HT-29 (cell line): ENCODE data around the gene CD52. TPM values are rescaled to one million over a fixed set of nuclear protein-coding genes. Genes with fewer than 3 reads are reported as not detected.
"Not testable (repeated sequence)": the region's sequence is repeated elsewhere in the genome, so short reads cannot be mapped to it uniquely, and the experiment has no call there.

Experiments
- DNase-seq: peaks from one replicate; pipeline ENCODE4 v3.0.0-alpha.2; 2015; ENCODE audit warnings: low spot score
- total RNA-seq: library from RNA; depleted of rRNA; stranded (reverse); fragments of >200 nt; shearing (Covaris generic); gene quantifications from 2 replicates; pipeline ENCODE4 v1.2.3, GENCODE V29; 2014

The CD52 gene
- total RNA-seq, 1 experiment from 2014 or later: 2.1 TPM

DNA sequence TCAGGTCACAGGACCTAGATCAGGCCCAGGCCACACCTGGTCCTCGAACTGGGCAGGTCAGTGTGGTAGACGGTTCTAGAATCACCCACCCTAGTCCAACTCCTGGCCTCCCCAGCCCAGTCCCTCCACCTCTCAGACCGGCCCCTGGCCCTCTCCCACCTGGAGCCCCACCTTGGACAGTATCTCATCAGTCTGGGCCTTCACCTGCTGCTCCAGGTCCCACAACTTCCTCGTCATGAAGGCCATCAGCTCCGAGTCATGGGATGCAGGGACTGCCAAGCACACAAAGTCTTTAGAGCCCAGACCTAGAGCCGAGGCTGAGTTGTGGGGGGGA, 20.0 kb upstream of the CD52 start:
- no peak for DNase-seq

DNA sequence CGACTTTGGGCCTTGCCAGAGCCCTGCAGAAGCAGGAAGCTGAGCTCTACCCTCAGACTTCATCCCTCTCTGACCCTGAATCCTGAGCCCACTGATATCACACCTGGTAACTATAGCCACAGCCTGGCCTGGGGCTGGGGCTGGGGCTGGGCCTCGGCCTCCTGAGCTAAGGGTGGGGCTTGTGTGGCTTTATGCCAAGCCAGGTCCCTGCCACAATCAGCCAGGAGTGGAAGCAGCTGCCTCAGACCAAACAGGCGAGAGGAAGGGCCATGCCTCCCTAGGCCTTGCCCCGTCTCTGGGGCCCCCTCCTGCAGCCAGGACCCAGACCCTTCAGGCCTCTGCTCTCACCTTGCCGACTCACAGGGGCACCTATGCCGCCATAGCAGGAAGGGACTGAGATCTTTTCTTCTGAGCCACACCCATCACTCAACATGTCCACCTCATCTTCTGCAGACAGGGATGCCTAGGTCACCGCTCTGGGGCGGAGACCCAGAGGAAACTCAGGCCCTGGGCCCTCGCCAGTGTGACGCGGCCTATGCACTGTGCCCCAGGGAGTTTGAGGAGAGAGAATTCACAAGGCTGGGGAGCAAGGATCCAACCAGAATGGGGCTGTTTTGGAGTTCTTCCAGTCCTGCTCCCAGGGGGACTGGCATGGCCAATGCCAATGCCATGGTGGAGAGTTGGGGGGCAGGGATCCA, 17.0 kb upstream of the CD52 start:
- no peak for DNase-seq

- peak; percentile 19 for DNase-seq
Observed at GRCh38 chr1:26302733-26303405, 14.9 kb upstream of the CD52 start.

- no peak for DNase-seq
Observed at GRCh38 chr1:26305667-26306289, 12.0 kb upstream of the CD52 start.

- DNase-seq: peak; percentile 97
Observed at GRCh38 chr1:26306290-26307229, 11.2 kb upstream of the CD52 start, which contains the start of gene UBXN11. Gene UBXN11 (minus strand): TSS chr1:26306636. CDS start chr1:26302883, 3,753 bp downstream.

GRCh38 chr1:26307363-26307781, 10.4 kb upstream of the CD52 start:
- no peak for DNase-seq

DNA sequence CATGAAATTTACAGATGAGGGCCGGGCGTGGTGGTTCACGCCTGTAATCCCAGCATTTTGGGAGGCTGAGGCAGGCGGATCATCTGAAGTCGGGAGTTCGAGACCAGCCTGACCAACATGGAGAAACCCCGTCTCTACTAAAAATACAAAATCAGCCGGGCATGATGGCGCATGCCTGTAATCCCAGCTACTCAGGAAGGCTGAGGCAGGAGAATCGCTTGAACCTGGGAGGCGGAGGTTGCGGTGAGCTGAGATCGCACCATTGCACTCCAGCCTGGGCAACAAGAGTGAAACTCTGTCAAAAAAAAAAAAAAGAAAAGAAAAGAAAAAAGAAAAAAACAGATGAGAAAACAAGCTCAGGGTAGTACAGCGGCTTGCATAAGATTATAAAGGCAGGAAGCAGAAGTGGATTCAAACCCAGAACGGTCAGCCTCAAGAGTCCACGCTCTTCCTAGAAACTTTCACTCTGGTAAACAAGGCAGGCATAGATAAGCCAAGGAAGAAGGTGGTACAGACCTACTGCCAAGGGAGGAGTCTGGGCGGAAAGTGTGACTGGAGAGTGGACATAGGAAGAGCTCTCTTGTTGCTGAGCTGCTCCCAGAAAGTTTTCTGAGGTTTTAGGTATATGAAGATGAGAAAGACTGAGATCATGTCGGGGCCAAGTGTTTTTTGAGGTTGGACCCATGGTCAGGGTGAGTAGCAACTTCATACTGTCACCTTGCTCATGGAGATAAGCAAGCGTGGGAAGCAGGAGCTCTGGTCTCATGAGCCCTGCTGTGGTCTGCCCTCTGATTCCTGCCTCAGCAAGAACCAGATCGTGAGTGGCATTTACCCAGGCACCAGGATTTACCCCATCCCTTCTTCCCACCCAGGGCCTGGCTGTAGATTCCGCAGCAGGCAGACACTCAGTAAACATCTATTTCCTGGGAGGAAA, 9.5 kb upstream of the CD52 start:
- not testable (repeated sequence) for DNase-seq

- no peak for DNase-seq
Observed at GRCh38 chr1:26314501-26314900, 3.3 kb upstream of the CD52 start.

GRCh38 chr1:26315874-26316850, 1.6 kb upstream of the CD52 start:
- no peak for DNase-seq

DNA sequence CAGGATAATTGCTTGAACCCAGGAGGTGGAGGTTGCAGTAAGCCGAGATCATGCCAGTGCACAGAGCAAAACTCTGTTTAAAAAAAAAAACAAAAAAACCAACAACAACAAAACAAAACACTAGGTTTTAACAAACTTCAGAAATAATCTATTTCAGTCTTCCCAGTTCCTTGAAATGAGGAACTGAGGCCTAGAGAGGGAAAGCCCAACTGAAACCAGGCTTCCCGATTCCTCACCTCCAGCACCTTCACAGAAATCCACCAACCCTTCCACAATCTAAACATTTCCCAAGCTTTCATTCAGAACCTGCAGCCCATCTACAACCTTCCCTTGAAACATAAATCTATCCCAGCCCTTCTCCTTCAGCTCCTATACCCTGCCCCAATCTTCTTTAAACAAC, 612 bp upstream of the CD52 start:
- no peak for DNase-seq

DNA sequence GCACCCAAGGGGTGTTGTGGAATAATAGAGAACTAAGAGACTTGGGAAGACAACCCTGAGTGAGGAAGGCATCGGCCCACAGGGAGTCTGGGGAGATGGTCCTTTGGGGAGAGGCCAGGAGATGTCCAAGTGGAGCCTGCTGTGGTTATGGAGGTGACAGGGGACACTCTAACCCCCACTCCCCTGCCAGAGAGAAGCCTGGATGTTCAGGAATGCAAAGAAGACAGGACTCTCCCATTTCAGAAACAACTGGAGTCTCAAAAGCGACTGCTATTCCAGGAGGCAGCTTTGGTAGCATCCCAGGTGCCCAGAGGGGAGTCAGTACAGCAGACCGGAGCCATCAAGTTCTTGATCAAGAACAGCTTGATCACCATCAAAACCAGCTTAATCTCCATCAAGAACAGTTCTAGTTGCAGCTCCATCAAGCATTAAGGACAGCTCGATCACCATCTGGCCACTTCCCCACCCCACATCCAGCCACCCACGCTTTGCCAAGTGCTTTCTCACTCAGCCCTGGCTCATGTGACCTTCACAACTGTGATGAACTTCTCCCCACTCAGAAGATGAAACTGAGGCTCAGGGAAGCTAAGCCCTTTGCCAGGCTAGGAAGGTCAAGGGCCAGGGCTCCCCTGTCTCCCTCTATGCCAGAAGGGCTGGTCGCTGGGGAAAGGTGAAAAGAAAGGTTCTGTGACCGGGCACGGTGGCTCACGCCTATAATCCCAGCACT, 743 bp downstream of the CD52 start:
- no peak for DNase-seq

DNA sequence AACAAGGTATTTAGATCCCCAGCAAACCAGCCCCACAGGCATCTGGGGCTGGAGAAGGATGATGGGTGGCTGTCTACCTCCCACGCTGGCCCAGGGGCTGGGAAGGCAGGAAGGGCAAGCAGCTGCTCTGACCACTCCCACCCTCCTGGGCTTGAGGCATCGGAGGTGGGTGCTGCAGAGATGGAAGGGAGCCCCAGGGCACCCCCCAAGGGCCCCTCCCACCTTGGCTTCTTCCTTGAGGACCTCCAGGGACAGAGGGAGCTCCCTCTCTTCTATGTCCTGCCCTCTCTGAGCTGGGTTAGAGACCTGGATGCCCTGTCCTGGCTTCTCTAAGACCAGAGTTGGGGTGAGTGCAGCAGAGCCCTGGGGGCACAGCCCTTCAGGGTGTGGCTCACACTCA, 3.1 kb downstream of the CD52 start:
- no peak for DNase-seq

GRCh38 chr1:26321315-26322041, 3.7 kb downstream of the CD52 start:
- DNase-seq: peak; percentile 91

- no peak for DNase-seq
Observed at GRCh38 chr1:26322042-26322331, 4.2 kb downstream of the CD52 start.

DNA sequence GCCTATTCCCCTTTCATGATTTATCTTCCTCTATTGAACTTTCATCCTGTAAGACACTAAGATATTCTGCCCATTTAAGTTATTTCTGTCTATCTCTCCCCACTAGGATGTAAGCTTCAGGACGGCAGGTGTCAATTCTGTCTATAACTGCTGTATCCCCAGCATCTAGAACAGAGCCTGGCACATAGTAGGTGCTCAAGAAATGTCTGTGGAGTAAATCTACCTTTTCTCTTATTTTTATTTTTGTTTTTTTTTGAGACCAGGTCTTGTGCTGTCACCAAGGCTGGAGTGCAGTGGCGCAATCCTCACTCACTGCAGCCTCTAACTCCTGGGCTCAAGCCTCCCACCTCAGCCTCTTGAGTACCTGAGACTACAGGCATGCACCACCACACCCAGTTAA, 5.6 kb downstream of the CD52 start:
- DNase-seq: no peak

- DNase-seq: no peak
Observed at GRCh38 chr1:26324550-26324949, 6.8 kb downstream of the CD52 start.

DNA sequence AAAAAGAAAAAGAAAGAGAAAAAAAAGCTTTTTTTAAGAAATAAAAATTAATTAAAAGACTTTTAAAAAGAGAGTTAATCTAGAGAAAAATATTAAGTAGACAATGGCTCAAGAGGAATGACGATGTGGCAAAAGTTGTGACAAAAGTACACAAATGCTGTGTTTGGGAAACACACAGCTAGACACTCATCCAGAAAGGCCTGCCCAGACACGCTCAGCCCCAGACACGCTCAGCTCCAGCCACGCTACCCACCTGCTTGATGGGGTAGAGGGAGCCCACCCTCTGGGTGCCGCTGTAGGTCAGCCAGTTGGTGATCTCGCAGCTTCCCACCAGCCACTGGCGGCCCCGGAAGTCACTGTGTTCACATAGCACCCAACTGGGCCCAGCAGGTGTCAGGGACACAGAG, 10.2 kb downstream of the CD52 start:
- DNase-seq: no peak

GRCh38 chr1:26328597-26328996, 10.8 kb downstream of the CD52 start:
- DNase-seq: no peak
